ENCODE results near the gene SFT2D1.

- TF ChIP-seq CTCF (IDR thresholded peaks at IDR 0.05) (peak; percentile 25 to 46 (median 31)), POLR2A (IDR thresholded peaks at IDR 0.05) (no peak), POLR2AphosphoS5 (IDR thresholded peaks at IDR 0.05; ENCODE audit: insufficient read depth in 1 of 2, low read depth in 1 of 2) (no peak)
Observed at GRCh38 chr6:166313255-166314070, 28.9 kb downstream of the SFT2D1 start.
